HepG2 (cell line): ENCODE measurements around the gene NFAT5. TPM values are rescaled to one million over a fixed set of nuclear protein-coding genes. Genes with fewer than 3 reads are reported as not detected.
A peak's percentile ranks its signal among the peaks of the same experiment; 100 is the strongest.

Experiments
- ASH2L ChIP-seq: fragments of 300-600, 200-600 bp; sonication (generic); IDR thresholded peaks from 2 replicates; pipeline ENCODE4 v1.7.0; 2017; ENCODE audit warnings: low read depth, mild to moderate bottlenecking, moderate library complexity, mixed read lengths, low read length; ENCODE audit not compliant: insufficient read length
- BORCS8-MEF2B ChIP-seq: sonication (generic); formaldehyde crosslinking; IDR thresholded peaks from 2 replicates; pipeline ENCODE4 v1.8.0; 2022; ENCODE audit warnings: mild to moderate bottlenecking, missing genetic modification reagents
- ELF4 ChIP-seq: sonication (generic); formaldehyde crosslinking; IDR thresholded peaks from 2 replicates; pipeline ENCODE4 v1.5.0; 2020; ENCODE audit warnings: missing genetic modification reagents, mild to moderate bottlenecking, moderate library complexity, borderline replicate concordance
- HES4 ChIP-seq: sonication (generic); formaldehyde crosslinking; IDR thresholded peaks from 2 replicates; pipeline ENCODE4 v1.9.0; 2021; ENCODE audit warnings: mild to moderate bottlenecking, missing genetic modification reagents, borderline replicate concordance
- HOXA7 ChIP-seq: sonication (generic); formaldehyde crosslinking; IDR thresholded peaks from 2 replicates; pipeline ENCODE4 v1.8.1; 2022; ENCODE audit warnings: mild to moderate bottlenecking, missing genetic modification reagents, moderate library complexity
- KAT2B ChIP-seq: fragments of 150-350 bp; IDR thresholded peaks from 2 replicates; pipeline ENCODE4 v1.6.1; 2014; ENCODE audit warnings: low read depth, low read length, borderline replicate concordance
- KLF16 ChIP-seq, 2 experiments: sonication (generic) in 1 of 2; formaldehyde crosslinking in 1 of 2; IDR thresholded peaks; 2 replicates each; pipeline versions ENCODE4 v1.6.1 to v1.8.0; 2016 to 2023; ENCODE audit warnings: missing genetic modification reagents in 2 of 2, missing compliant biosample characterization in 1 of 2
- MAFF ChIP-seq: IDR thresholded peaks from 2 replicates; pipeline ENCODE4 v1.6.1; 2011; ENCODE audit warnings: low read depth, low read length, improper control_type of control experiment
- SNRNP70 ChIP-seq: fragments of 200-400 bp; formaldehyde crosslinking; IDR thresholded peaks from 2 replicates; pipeline ENCODE4 v1.6.1; 2017; ENCODE audit warnings: mild to moderate bottlenecking, low read depth, low read length, moderate library complexity
- SRY ChIP-seq: sonication (generic); formaldehyde crosslinking; IDR thresholded peaks from 2 replicates; pipeline ENCODE4 v1.8.0; 2022; ENCODE audit warnings: mild to moderate bottlenecking, missing genetic modification reagents
- ZNF20 ChIP-seq: sonication (generic); formaldehyde crosslinking; IDR thresholded peaks from 2 replicates; pipeline ENCODE4 v1.4.0; 2020; ENCODE audit warnings: mild to moderate bottlenecking, moderate library complexity, missing genetic modification reagents
- ZNF205 ChIP-seq: IDR thresholded peaks from 2 replicates; pipeline ENCODE4 v1.6.1; 2018; ENCODE audit warnings: missing biosample characterization, missing genetic modification reagents
- ZNF761 ChIP-seq: sonication (generic); formaldehyde crosslinking; conservative IDR thresholded peaks from 2 replicates; pipeline ENCODE4 v1.4.0; 2020; ENCODE audit warnings: mild to moderate bottlenecking, missing genetic modification reagents
- ZNF879 ChIP-seq: sonication (generic); formaldehyde crosslinking; IDR thresholded peaks from 2 replicates; pipeline ENCODE4 v1.8.1; 2023; ENCODE audit warnings: missing genetic modification reagents
- ZSCAN22 ChIP-seq: sonication (generic); formaldehyde crosslinking; IDR thresholded peaks from 2 replicates; pipeline ENCODE4 v1.4.0; 2020; ENCODE audit warnings: mild to moderate bottlenecking, missing genetic modification reagents
- polyA plus RNA-seq, 8 experiments: library from polyadenylated mRNA; depleted of rRNA in 3 of 8; stranded (reverse) in 7 of 8; unstranded in 1 of 8; fragments of >200 nt; fragmentation: Illumina TruSeq in 4 of 8; extraction: Trizol in 4 of 8; gene quantifications; 2 replicates each; pipeline versions ENCODE4 v1.2.1 to v1.2.3, GENCODE V29; 2011 to 2016; ENCODE audit warnings: low read depth in 4 of 8, missing spikeins in 1 of 8, mixed read lengths in 1 of 8; ENCODE audit not compliant: insufficient read depth in 1 of 8
- total RNA-seq, 5 experiments: library from RNA; depleted of rRNA; stranded (reverse); fragments of >200 nt; fragmentation: Illumina TruSeq; extraction: Trizol; gene quantifications; 2 replicates each; pipeline ENCODE4 v1.2.3, GENCODE V29; 2016; ENCODE audit warnings: low read depth in 1 of 5
- TF ChIP-seq, protein P1 (sequence below): IDR thresholded peaks from 2 replicates; pipeline ENCODE4 v1.6.1; 2016; ENCODE audit warnings: mild to moderate bottlenecking, missing biosample characterization, missing genetic modification reagents
- TF ChIP-seq, protein P2 (sequence below): sonication (generic); formaldehyde crosslinking; IDR thresholded peaks from 2 replicates; pipeline ENCODE4 v1.9.0; 2021; ENCODE audit warnings: missing genetic modification reagents, mild to moderate bottlenecking, borderline replicate concordance
- TF ChIP-seq, protein P3 (sequence below): sonication (generic); formaldehyde crosslinking; IDR thresholded peaks from 2 replicates; pipeline ENCODE4 v1.8.1; 2023; ENCODE audit warnings: missing genetic modification reagents, mild to moderate bottlenecking, borderline replicate concordance
- TF ChIP-seq, protein P4 (sequence below): sonication (generic); formaldehyde crosslinking; IDR thresholded peaks from 2 replicates; pipeline ENCODE4 v1.5.0; 2020; ENCODE audit warnings: mild to moderate bottlenecking, missing genetic modification reagents
- TF ChIP-seq, protein P5 (sequence below): sonication (generic); formaldehyde crosslinking; IDR thresholded peaks from 2 replicates; pipeline ENCODE4 v1.4.0; 2020; ENCODE audit warnings: missing genetic modification reagents; ENCODE audit errors: not compliant biosample characterization
- TF ChIP-seq, protein P6 (sequence below), 2 experiments: fragments of 450-650 bp in 1 of 2; sonication (generic) in 1 of 2; formaldehyde crosslinking; IDR thresholded peaks; 2 replicates each; pipeline versions ENCODE4 v1.5.0 to v1.8.0; 2020 to 2022; ENCODE audit warnings: mild to moderate bottlenecking in 1 of 2, missing genetic modification reagents in 1 of 2
- TF ChIP-seq, protein P7 (sequence below): sonication (generic); formaldehyde crosslinking; IDR thresholded peaks from 2 replicates; pipeline ENCODE4 v1.8.1; 2023; ENCODE audit warnings: mild to moderate bottlenecking, missing genetic modification reagents, borderline replicate concordance

NFAT5 gene
- total and polyA plus RNA-seq, 2 of the 13 experiments (the other 11 are each of a cell fraction or from before 2014, with no cell fraction given): 20.5 to 54.3 TPM

DNA sequence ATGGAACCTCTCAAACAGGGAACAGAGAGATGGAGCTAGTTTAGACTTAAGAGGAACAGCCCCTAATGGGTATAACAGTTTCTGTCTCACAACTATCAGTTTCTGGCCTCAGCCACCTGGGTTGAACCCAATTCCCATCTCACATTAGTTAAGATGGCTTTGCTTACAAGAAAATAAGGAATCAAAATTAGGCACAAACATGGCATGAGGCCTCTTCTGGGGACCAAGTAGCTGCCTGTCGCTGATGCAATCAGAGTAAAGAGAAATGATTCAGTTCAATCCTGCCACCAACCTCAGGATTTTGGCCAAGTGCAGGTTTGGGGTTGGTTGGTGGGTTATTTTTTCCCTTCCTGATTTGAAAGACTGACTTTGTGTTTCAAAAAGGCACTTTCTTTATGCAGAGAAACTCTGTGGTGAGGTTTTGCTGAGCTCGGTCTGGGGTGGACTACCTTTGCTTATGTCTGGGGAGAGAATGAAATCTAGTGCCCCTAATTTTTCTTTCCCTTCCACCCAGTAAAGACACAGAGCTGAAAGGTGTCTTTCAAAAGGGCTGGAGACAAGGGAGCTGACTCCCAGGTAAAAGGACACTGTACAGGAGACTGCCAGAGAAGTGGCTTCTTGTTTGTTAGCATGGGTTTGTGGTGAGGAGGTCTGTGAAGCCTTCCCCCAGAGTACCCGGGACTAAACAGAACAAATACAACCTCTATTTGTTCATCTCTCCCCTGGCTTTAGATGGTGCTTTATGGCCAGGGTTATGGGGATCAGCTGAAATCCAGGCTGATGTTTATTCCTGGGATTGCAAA lies 44.8 kb upstream of the NFAT5 start (continued):
- TF ChIP-seq SRY (CRISPR knock-in tag): no peak
- TF ChIP-seq, protein P1, sequence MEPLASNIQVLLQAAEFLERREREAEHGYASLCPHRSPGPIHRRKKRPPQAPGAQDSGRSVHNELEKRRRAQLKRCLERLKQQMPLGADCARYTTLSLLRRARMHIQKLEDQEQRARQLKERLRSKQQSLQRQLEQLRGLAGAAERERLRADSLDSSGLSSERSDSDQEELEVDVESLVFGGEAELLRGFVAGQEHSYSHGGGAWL (CRISPR knock-in tag): no peak
- no peak for TF ChIP-seq ZNF20
- TF ChIP-seq, protein P2, sequence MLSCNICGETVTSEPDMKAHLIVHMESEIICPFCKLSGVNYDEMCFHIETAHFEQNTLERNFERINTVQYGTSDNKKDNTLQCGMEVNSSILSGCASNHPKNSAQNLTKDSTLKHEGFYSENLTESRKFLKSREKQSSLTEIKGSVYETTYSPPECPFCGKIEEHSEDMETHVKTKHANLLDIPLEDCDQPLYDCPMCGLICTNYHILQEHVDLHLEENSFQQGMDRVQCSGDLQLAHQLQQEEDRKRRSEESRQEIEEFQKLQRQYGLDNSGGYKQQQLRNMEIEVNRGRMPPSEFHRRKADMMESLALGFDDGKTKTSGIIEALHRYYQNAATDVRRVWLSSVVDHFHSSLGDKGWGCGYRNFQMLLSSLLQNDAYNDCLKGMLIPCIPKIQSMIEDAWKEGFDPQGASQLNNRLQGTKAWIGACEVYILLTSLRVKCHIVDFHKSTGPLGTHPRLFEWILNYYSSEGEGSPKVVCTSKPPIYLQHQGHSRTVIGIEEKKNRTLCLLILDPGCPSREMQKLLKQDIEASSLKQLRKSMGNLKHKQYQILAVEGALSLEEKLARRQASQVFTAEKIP (CRISPR knock-in tag): no peak
- no peak for TF ChIP-seq ELF4 (CRISPR knock-in tag)
- TF ChIP-seq BORCS8-MEF2B (CRISPR knock-in tag): no peak
- no peak for TF ChIP-seq ZSCAN22 (CRISPR knock-in tag)
- TF ChIP-seq SNRNP70: no peak
- no peak for TF ChIP-seq KLF16 (CRISPR knock-in tag; IDR thresholded peaks at IDR 0.05)
- TF ChIP-seq KAT2B: no peak
- peak; percentile 58; the same call in 1 of the 2 replicates for TF ChIP-seq ZNF761 (CRISPR knock-in tag)
- TF ChIP-seq, protein P3, sequence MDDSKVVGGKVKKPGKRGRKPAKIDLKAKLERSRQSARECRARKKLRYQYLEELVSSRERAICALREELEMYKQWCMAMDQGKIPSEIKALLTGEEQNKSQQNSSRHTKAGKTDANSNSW (CRISPR knock-in tag): no peak
- TF ChIP-seq, protein P4, sequence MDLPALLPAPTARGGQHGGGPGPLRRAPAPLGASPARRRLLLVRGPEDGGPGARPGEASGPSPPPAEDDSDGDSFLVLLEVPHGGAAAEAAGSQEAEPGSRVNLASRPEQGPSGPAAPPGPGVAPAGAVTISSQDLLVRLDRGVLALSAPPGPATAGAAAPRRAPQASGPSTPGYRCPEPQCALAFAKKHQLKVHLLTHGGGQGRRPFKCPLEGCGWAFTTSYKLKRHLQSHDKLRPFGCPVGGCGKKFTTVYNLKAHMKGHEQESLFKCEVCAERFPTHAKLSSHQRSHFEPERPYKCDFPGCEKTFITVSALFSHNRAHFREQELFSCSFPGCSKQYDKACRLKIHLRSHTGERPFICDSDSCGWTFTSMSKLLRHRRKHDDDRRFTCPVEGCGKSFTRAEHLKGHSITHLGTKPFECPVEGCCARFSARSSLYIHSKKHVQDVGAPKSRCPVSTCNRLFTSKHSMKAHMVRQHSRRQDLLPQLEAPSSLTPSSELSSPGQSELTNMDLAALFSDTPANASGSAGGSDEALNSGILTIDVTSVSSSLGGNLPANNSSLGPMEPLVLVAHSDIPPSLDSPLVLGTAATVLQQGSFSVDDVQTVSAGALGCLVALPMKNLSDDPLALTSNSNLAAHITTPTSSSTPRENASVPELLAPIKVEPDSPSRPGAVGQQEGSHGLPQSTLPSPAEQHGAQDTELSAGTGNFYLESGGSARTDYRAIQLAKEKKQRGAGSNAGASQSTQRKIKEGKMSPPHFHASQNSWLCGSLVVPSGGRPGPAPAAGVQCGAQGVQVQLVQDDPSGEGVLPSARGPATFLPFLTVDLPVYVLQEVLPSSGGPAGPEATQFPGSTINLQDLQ: no peak
- TF ChIP-seq, protein P5, sequence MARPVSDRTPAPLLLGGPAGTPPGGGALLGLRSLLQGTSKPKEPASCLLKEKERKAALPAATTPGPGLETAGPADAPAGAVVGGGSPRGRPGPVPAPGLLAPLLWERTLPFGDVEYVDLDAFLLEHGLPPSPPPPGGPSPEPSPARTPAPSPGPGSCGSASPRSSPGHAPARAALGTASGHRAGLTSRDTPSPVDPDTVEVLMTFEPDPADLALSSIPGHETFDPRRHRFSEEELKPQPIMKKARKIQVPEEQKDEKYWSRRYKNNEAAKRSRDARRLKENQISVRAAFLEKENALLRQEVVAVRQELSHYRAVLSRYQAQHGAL (CRISPR knock-in tag): no peak
- TF ChIP-seq ZNF205 (CRISPR knock-in tag): no peak
- TF ChIP-seq, protein P6, sequence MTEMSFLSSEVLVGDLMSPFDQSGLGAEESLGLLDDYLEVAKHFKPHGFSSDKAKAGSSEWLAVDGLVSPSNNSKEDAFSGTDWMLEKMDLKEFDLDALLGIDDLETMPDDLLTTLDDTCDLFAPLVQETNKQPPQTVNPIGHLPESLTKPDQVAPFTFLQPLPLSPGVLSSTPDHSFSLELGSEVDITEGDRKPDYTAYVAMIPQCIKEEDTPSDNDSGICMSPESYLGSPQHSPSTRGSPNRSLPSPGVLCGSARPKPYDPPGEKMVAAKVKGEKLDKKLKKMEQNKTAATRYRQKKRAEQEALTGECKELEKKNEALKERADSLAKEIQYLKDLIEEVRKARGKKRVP (CRISPR knock-in tag; IDR thresholded peaks at IDR 0.05): peak in 1 of 2 experiments; percentile 95; a peak in 2 of 4 replicates
- no peak for TF ChIP-seq ZNF879
- TF ChIP-seq MAFF: no peak
- TF ChIP-seq, protein P7, sequence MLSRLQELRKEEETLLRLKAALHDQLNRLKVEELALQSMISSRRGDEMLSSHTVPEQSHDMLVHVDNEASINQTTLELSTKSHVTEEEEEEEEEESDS: no peak
- no peak for TF ChIP-seq HES4
- no peak for TF ChIP-seq HOXA7 (CRISPR knock-in tag)
- no peak for TF ChIP-seq ASH2L
